Activated T-helper 1 cell treated with Interleukin-2 at 50 U/mL for 16 hours (primary cell): ENCODE measurements around the gene PAGR1.
"Not testable (repeated sequence)": the region's sequence is repeated elsewhere in the genome, so short reads cannot be mapped to it uniquely, and the experiment has no call there.

ENCODE experiments used
- DNase-seq: peaks from one replicate; pipeline ENCODE4 v3.0.0-alpha.2; 2020; ENCODE audit warnings: low read depth

PAGR1 gene

DNA sequence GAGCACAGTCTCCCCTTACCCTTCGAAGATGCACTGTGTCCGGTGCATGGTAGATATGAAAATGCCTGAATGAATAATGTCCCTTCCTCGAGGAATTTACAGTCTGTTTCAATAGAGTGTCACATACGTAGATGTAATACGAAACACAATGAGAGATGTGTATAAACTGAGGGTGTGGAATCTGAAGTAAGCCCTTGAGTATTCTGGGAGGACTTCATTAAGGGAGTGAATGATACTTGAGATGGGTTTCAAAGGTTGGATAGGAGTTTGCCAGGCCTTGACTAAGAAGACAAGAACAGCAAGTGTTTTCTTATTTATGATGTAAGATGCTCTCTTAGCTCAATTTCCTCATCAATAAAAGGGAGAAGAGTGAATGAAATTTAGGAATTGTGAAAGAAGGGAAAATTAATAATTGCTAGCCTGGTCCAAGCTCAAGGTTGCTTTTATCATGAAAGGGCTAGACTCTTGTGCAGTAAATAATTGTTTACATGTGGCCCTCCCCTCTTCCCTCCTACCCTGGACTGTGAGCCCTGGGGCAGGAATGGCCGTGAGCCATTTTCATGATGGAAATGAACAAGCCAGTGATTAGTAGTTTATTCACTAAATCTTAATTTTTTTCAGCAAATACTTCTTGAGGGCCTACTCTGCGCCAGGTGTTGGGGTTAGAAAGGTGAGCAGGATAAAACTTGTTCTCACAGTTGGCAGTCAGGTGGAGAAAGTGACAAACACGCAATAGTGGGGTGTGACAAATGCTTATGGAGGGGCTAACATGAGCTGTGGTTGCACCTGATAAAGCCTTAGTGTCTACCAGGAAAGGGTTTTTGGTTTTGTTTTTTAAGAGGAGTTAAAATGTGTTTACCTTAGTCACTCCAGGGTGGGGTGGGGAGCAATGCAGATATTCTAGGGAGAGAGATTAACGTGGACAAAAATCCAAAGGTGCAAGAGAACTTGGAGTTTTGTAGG lies 23.8 kb upstream of the PAGR1 start:
- no peak for DNase-seq

DNA sequence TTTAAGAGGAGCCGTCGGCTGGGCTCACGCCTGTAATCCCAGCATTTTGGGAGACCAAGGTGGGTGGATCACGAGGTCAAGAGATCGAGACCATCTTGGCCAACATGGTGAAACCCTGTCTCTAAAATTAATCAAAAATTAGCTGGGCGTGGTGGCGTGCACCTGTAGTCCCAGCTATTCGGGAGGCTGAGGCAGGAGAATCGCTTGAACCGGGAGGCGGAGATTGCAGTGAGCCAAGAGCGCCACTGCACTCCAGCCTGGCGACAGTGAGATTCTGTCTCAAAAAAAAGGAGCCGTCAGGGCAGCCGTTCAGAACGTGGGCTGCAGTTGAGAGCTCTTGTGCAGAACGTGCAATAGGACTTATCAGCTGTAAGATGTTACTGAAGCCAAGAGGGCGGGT lies 22.8 kb upstream of the PAGR1 start:
- not testable (repeated sequence) for DNase-seq

DNA sequence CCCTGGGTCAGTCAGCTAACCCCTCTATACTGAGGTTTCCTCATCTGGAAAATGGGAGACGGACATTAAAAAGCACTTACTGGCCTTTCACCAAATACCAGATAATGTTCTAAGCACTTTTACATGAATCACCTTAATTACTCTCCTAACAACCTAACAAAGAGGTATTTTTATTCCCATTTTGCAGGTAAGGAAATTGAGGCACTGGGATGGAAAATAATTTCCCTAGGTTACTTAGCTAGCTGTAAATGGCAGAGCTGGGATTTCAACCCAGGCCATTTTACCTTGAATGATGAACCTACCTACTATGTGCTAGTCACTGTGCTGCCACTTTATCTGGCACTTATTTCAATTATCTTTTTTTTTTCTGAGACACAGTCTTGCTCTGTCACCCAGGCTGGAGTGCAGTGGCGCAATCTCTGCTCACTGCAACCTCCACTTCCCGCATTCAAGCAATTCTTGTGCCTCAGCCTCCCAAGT lies 21.7 kb upstream of the PAGR1 start:
- DNase-seq = no peak

DNA sequence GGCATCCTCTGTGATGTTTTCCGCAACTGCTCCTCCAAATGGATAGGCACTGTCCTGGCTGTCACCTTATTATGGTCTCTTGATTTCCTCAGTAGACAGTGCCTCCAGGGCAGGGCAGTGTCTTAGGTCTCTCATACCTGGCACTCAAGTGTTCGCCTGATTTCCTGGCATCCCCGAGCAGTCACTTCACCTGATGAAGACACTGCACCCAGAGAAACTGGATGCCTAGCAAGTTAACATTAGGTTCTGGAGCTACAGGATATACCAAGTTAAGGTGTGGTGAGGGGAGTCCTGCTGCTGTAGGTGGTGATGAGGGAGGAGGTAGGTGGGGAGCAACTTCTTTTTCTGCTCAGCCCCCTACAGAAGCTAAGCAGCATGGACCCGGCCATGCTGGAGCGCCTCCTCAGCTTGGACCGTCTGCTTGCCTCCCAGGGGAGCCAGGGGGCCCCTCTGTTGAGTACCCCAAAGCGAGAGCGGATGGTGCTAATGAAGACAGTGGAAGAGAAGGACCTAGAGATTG lies 13.5 kb upstream of the PAGR1 start:
- DNase-seq = no peak

DNA sequence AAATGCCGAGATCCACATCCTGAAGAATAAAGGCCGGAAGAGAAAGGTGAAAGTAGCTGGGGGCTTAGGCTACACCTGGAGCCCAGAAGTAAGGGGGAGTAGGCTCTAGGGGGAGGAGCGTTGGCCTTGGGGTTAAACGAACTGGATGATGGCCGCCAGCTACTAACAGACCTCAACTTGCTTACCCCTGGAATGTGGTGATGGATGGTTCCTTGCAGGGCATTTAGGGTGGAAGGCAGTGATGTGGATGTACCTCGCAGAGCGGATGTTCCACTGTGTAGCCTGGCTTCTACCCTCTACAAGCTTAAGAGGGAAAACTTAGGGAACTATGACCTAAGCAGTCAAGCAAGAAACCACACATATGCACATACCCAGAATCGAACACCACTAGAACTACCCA lies 11.9 kb upstream of the PAGR1 start:
- DNase-seq = no peak

DNA sequence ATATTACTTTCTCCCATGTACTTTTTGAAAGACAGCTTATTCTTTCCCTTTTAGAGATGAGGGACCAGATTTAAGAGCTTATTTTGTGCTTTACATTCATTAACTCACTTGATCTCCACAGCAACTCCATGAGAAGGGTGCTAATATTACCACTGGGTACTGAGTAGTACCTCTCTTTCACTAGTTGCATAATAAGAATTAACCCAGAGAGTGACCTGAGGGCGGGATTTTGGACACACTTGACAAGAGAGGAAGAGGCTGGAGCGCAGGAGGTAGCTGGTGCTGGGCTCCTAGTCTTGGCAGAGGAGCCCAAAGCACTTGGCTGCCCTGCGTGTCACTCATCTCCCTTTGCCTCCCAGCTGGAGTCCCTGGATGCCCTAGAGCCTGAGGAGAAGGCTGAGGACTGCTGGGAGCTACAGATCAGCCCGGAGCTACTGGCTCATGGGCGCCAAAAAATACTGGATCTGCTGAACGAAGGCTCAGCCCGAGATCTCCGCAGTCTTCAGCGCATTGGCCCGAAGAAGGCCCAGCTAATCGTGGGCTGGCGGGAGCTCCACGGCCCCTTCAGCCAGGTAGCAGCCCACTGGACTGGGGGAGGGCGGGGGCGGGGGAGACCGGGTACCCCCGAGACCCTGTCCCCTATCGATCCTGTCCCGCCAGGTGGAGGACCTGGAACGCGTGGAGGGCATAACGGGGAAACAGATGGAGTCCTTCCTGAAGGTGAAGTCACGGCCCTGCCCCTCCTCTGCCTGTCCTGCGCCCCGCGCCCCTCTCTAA lies 11.3 kb upstream of the PAGR1 start:
- DNase-seq = no peak

DNA sequence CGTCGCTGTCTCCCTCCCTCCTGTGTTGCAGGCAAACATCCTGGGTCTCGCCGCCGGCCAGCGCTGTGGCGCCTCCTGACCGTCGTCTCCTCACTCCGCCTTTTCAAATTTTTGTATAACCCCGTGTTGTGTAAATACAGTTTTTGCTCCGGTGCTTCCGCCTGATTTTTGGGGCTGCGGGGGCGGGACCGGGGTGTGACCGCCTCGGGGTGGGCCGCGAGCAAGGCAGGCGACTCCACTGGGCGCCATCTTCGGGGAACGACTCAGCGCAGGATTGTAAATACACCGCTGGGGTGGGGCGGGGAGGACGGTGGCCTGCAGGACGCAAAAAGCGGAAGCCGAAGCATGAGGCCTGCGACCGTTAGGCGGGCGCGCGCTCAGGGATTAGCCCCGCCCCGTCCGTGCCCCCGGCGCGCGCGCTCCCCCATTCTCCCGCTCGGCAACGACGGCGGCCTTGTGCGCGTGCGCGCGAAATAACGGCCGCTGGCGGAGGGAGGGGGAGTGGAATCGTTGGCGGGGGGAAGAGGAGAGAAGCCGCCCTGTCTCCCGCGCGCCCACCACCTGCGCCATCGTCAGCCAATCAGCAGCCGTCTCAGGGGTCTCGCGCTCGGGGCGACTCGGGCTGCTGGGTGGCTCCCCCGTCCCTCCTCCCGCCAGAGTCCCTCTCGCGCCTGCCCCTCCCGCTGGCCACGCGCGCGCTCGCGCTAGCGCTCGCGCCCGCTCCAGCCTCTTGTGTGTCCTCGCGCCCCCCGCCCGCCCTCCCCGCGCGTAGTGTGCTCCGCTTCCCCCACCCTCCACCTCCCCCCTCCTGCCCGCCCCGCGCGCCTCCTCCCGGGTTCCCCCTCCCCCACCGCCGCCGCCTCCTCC lies 10.5 kb upstream of the PAGR1 start:
- DNase-seq = peak; percentile 97

DNA sequence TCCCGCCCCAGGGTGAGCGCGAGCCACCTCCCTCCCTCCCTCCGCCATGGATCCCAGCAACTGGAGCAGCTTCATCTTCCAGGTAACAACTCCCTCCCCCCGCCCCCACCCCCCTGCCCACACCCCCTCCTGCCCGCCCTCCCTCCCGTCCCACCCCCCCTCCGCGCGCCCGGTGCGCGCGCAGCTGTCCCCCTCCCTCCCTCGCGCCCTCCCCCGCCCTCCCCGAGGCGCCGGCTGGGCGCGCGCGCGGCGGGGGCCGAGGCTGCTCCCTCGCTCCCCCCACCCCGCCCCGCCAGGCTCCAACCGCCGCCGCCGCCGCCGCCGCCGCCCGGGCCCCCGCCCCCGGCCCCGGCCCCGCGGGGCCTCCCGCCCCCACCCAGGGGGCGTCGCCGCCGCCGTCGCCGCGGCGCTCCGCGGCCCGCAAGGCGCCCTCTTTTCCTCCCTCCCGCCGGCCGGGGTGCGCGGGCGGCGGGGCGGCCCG lies 9.8 kb upstream of the PAGR1 start, which contains the start of gene MAZ:
Gene MAZ, plus strand, starts transcription at position 431 of the 481 bp plus-strand sequence. CDS start 173 bp downstream, outside the sequence.
- peak; percentile 75 for DNase-seq

DNA sequence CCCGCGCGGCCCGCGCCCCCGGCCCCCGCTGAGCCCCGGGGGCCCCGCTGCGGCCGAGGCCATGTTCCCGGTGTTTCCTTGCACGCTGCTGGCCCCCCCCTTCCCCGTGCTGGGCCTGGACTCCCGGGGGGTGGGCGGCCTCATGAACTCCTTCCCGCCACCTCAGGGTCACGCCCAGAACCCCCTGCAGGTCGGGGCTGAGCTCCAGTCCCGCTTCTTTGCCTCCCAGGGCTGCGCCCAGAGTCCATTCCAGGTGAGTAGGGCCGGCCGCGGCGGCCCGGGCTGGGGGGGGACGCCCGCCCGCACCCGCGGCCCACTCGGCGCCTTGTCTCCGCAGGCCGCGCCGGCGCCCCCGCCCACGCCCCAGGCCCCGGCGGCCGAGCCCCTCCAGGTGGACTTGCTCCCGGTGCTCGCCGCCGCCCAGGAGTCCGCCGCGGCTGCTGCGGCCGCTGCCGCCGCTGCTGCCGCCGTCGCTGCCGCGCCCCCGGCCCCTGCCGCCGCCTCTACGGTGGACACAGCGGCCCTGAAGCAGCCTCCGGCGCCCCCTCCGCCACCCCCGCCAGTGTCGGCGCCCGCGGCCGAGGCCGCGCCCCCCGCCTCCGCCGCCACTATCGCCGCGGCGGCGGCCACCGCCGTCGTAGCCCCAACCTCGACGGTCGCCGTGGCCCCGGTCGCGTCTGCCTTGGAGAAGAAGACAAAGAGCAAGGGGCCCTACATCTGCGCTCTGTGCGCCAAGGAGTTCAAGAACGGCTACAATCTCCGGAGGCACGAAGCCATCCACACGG lies 9.1 kb upstream of the PAGR1 start:
- no peak for DNase-seq

DNA sequence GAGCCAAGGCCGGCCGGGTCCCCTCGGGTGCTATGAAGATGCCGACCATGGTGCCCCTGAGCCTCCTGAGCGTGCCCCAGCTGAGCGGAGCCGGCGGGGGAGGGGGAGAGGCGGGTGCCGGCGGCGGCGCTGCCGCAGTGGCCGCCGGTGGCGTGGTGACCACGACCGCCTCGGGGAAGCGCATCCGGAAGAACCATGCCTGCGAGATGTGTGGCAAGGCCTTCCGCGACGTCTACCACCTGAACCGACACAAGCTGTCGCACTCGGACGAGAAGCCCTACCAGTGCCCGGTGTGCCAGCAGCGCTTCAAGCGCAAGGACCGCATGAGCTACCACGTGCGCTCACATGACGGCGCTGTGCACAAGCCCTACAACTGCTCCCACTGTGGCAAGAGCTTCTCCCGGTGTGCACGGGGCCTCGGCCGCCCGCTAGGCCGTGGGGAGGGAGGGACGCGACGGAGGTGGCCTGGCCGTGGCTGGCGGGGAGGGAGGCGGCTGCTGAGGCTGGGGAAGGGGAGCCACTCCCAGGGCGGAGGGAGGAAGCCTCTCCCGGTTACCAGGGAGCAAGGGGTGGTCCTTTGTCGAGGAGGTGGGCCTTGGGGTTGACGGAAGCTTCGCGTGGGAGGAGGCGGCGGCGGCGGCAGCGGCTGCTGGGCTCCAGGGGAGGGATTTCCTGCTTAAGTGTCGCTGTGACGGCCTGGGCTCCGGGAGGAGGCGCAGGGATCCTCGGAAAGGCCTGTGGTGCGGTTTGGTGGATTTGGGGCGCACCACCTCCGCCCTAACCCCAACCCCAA lies 8.3 kb upstream of the PAGR1 start:
- peak; percentile 78 for DNase-seq

DNA sequence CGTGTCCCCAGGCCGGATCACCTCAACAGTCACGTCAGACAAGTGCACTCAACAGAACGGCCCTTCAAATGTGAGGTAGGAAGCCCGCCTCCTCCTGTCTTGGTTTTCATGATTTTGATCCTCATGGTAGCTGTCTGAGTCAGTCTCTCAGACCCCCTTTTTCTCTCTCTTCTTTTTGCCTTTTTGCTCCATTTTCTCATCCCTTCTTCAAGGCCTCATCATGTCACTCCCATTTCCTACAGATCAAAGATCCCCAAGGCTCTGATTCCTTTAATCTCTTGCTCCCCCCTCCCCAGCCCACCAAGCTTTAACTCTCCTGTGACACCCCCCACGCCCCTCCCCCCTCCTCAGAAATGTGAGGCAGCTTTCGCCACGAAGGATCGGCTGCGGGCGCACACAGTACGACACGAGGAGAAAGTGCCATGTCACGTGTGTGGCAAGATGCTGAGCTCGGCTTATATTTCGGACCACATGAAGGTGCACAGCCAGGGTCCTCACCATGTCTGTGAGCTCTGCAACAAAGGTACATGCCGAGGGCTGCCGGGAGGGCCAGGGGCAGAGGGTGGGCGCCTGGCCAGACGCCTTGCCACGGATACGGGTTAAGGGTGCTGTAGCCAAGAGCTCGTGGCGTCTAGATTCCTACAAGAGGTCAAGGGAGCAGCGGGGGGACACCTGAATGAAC lies 7.6 kb upstream of the PAGR1 start:
- no peak for DNase-seq

DNA sequence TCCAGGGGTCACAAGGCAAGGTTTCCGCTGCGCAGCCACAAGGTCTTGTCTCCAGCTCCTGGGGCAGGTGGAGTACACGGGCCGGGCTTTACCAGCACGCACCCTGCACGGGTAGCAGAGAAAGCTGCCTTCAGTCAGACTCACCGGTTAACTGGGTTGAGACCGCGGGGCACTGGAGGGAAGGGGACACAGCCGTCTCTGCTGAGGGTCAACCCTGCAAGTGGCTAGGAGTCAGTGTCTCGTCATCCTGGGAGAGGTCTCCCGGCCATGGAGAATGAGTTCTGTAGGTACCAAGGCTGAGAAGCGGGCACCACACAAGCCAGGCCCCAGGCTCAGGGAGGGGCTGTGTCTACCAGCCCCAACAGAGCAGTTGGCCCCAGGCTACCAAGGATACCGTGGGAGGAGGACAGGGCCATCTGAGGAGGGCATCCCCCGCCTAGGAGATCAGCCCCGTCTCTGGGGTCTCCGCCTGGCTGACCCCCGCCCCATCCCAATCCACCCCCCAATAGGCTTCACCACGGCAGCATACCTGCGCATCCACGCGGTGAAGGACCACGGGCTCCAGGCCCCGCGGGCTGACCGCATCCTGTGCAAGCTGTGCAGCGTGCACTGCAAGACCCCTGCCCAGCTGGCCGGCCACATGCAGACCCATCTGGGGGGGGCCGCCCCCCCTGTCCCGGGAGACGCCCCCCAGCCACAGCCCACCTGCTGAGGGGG lies 6.8 kb upstream of the PAGR1 start:
- DNase-seq = no peak

DNA sequence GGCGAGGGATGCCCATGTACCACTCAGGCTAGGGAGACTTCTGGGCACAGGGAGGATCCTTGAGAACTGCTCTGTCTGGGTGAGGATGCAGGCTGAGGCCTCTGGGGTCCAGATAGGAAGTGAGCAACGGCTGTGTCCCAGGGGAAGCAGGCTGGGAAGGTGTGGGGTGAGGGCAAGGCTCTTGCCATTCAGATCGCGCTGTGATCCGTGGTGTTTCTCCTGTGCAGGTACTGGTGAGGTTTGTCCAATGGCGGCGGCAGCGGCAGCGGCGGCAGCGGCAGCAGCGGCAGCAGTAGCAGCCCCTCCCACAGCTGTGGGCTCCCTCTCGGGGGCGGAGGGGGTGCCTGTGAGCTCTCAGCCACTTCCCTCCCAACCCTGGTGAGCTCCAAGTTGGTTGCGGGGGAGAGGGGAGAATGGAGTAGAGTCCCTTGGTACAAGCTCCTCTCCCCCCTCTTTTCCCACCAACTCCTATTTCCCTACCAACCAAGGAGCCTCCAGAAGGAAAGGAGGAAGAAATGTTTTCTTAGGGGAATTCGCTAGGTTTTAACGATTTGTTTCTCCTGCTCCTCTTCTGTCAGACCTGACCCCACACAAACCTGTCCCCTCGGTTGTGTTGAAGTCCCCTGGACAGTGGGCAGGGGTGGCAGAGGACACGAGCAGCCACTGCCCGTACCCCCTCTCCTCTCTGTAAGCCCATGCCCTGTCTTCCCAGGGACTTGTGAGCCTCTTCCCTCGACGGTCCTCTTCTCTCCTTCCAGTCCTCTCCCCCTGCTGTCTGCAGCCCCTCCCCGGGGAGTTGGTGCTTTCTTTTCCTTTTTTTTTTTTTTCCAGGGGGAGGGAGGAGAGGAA lies 5.9 kb upstream of the PAGR1 start:
- no peak for DNase-seq

DNA sequence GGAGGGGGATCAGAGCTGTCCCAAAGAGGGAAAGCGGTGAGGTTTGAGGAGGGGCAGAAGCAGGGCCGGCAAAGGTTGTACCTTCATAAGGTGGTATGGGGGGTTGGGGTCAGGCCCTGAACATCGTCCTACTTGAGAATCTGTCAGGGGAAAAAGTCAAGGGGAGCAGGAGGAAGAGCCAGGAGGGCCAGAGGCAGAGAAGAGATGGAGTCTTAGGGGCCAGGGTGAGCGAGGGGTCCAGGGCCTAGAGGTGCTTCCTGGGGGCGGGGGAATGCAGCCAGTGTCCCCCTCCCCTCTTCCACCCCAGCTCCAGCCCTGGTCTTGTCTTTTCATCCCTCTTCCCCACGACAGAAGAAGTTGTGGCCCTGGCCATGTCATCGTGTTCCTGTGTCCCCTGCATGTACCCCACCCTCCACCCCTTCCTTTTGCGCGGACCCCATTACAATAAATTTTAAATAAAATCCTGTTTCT lies 5.2 kb upstream of the PAGR1 start:
- no peak for DNase-seq

DNA sequence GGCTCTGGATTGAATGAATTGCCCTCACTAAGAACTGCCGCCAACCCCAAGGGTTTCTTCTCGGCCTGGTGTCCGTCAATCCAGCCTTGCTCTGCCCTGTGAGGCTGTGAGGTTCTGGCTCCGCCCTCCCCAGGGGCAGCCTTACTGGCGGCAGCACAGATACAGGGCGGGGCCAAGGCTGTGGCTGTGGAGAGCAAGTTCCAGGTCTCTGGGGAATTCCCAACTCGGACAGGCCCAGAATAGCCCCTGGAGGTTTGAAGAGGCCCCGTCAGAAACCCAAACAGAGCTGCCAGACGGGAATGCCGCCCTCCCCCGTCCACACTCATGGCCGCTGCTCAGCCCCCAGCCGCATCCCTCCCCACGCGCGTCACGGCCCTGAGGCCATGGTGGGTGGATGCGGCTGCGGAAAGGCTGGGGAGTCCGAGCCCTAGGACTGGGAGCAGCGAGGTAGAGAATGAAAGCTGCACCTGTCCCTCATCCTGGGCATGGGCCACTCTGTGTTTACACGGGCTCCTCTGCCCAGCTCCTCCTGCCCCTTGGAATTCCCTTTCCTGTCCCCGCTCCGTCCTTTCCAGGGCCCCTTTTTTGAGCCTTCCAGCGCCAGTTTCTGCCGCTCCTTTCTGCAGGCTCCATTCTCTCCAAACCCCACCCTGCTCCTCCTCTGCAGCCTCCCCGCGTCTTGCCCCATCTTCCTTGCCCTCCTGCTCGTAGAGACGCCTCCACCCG lies 4.6 kb upstream of the PAGR1 start:
- peak; percentile 53 for DNase-seq

DNA sequence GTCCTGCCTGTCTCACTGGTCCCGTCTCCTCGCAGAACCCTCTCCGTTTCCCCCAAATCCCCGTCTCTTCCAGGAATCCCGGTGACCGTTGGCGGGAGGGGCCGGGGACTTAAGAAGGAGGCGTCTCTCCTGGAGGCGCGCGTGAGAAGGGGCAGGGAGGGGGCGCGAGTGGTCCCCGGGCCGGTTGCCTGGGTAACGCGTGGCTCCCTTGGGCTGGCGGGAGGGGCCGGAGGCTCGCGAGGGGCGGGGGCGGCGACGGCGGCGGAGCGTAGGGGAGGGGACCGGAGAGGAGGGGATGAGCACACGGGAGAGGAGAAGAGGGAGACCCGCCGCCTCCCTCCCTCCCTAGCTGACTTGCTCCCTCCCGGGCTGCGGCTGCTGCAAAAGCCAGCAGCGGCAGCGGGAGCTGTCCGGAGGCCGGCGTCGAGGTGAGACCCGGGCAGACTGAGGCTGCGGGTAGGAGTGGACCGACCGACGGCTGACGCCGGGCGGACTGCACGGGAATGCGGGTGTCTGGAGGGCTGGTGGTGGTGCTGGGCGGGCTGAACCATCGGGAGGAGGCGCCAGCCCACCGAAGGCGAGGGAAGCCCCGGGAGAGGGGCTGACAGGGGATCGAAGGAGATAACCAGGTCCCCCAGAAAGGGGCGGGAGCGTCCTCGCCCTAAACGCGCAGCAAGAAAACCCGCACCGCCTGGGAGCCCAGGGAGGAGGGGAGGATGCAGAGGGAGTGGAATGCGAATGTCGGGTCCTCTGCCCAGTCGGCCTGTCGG lies 3.9 kb upstream of the PAGR1 start, which contains the start of gene PRRT2:
Gene PRRT2, plus strand, starts transcription at position 298 of the 770 bp plus-strand sequence. CDS start 862 bp downstream, outside the sequence.
- DNase-seq = peak; percentile 39
